Neural cell (in vitro differentiated cells): ENCODE results near the gene GASK1A.

Experiments
- EZH2 ChIP-seq: fragments of 200-600, 300-800 bp; shearing (Covaris generic), sonication (generic); IDR thresholded peaks from 2 replicates; pipeline ENCODE4 v1.6.1; 2014; ENCODE audit warnings: antibody characterized with exemption, low read length, borderline replicate concordance, mild to moderate bottlenecking; ENCODE audit not compliant: insufficient read depth, poor library complexity, severe bottlenecking
- POLR2AphosphoS5 ChIP-seq: IDR thresholded peaks from 2 replicates; pipeline ENCODE4 v1.6.1; 2012
- TAF1 ChIP-seq: IDR thresholded peaks from 2 replicates; pipeline ENCODE4 v1.6.1; 2012; ENCODE audit warnings: low read depth
- TF ChIP-seq, protein P1 (sequence below): fragments of 450-650 bp; IDR thresholded peaks from 2 replicates; pipeline ENCODE4 v1.5.1; 2014; ENCODE audit warnings: antibody characterized with exemption, mild to moderate bottlenecking, moderate library complexity; ENCODE audit not compliant: poor library complexity, severe bottlenecking
- TF ChIP-seq, protein P2 (sequence below): IDR thresholded peaks from 2 replicates; pipeline ENCODE4 v1.6.1; 2012; ENCODE audit warnings: borderline replicate concordance

DNA sequence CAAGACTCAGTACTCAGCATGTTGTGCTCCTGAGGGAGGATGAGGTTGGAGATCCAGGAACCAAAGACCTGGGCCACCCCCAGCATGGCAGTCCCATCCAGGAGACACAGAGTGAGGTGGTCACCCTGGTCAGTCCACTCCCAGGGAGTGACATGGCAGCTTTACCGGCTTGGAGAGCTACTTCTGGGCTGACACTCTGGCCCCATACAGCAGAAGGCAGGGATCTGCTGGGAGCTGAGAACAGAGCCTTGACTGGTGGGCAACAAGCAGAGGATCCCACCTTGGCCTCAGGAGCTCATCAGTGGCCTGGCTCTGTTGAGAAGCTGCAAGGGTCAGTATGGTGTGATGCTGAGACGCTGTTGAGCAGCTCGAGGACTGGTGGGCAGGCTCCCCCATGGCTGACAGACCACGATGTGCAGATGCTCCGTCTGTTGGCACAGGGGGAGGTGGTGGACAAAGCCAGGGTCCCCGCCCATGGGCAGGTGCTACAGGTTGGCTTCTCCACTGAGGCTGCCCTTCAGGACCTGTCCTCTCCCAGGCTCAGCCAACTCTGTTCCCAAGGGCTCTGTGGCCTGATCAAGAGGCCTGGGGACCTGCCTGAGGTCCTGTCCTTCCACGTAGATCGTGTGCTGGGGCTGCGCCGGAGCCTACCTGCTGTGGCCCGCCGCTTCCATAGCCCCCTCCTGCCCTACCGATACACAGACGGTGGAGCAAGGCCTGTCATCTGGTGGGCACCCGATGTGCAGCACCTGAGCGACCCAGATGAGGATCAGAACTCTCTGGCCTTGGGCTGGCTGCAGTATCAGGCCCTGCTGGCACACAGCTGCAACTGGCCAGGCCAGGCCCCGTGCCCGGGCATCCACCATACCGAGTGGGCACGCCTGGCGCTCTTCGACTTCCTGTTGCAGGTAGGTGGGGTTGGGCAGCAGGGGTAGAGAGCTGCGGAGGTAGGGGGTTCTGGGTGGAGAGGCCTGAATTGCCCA is 53.8 kb downstream of the GASK1A start:
- TF ChIP-seq, protein P1, sequence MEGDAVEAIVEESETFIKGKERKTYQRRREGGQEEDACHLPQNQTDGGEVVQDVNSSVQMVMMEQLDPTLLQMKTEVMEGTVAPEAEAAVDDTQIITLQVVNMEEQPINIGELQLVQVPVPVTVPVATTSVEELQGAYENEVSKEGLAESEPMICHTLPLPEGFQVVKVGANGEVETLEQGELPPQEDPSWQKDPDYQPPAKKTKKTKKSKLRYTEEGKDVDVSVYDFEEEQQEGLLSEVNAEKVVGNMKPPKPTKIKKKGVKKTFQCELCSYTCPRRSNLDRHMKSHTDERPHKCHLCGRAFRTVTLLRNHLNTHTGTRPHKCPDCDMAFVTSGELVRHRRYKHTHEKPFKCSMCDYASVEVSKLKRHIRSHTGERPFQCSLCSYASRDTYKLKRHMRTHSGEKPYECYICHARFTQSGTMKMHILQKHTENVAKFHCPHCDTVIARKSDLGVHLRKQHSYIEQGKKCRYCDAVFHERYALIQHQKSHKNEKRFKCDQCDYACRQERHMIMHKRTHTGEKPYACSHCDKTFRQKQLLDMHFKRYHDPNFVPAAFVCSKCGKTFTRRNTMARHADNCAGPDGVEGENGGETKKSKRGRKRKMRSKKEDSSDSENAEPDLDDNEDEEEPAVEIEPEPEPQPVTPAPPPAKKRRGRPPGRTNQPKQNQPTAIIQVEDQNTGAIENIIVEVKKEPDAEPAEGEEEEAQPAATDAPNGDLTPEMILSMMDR: no peak
- TF ChIP-seq POLR2AphosphoS5 (no peak), EZH2 (no peak), TAF1 (no peak)
- TF ChIP-seq, protein P2, sequence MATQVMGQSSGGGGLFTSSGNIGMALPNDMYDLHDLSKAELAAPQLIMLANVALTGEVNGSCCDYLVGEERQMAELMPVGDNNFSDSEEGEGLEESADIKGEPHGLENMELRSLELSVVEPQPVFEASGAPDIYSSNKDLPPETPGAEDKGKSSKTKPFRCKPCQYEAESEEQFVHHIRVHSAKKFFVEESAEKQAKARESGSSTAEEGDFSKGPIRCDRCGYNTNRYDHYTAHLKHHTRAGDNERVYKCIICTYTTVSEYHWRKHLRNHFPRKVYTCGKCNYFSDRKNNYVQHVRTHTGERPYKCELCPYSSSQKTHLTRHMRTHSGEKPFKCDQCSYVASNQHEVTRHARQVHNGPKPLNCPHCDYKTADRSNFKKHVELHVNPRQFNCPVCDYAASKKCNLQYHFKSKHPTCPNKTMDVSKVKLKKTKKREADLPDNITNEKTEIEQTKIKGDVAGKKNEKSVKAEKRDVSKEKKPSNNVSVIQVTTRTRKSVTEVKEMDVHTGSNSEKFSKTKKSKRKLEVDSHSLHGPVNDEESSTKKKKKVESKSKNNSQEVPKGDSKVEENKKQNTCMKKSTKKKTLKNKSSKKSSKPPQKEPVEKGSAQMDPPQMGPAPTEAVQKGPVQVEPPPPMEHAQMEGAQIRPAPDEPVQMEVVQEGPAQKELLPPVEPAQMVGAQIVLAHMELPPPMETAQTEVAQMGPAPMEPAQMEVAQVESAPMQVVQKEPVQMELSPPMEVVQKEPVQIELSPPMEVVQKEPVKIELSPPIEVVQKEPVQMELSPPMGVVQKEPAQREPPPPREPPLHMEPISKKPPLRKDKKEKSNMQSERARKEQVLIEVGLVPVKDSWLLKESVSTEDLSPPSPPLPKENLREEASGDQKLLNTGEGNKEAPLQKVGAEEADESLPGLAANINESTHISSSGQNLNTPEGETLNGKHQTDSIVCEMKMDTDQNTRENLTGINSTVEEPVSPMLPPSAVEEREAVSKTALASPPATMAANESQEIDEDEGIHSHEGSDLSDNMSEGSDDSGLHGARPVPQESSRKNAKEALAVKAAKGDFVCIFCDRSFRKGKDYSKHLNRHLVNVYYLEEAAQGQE: no peak
